ENCODE data around the gene SLC49A3. TPM values are rescaled to one million over a fixed set of nuclear protein-coding genes. Genes with fewer than 3 reads are reported as not detected.
"Not testable (repeated sequence)": the region's sequence is repeated elsewhere in the genome, so short reads cannot be mapped to it uniquely, and the experiment has no call there.

SLC49A3 gene
- total RNA-seq: 3.9 and 7.1 TPM in 2 replicates

GRCh38 chr4:688854-689681, at the start of gene SLC49A3:
TSS of gene SLC49A3 (minus strand) at chr4:689151. CDS start at chr4:689127, 24 bp downstream.
- no peak for TF ChIP-seq CTCF (IDR thresholded peaks at IDR 0.05; ENCODE audit: insufficient read depth, low read depth, low read length)
- DNase-seq (ENCODE audit: low read depth): no peak
- H3K4me3 ChIP-seq (ENCODE audit: low read depth, low read length): peak within 1 kb of the TSS; percentile 46

GRCh38 chr4:736561-736960, 47.6 kb upstream of the SLC49A3 start:
- not testable (repeated sequence) for DNase-seq (ENCODE audit: low read depth); H3K4me3 ChIP-seq (ENCODE audit: low read depth, low read length)

- no peak for DNase-seq (ENCODE audit: low read depth)
- no peak for TF ChIP-seq CTCF (IDR thresholded peaks at IDR 0.05; ENCODE audit: insufficient read depth, low read depth, low read length)
- H3K4me3 ChIP-seq (ENCODE audit: low read depth, low read length): no peak overlapping the region
Measured at GRCh38 chr4:735583-735982, 46.6 kb upstream of the SLC49A3 start.

GRCh38 chr4:734951-735350, 46.0 kb upstream of the SLC49A3 start:
- H3K4me3 ChIP-seq (ENCODE audit: low read depth, low read length): no peak overlapping the region
- TF ChIP-seq CTCF (IDR thresholded peaks at IDR 0.05; ENCODE audit: insufficient read depth, low read depth, low read length): no peak
- DNase-seq (ENCODE audit: low read depth): no peak

GRCh38 chr4:734075-734474, 45.1 kb upstream of the SLC49A3 start:
- TF ChIP-seq CTCF (IDR thresholded peaks at IDR 0.05; ENCODE audit: insufficient read depth, low read depth, low read length): no peak
- no peak overlapping the region for H3K4me3 ChIP-seq (ENCODE audit: low read depth, low read length)
- DNase-seq (ENCODE audit: low read depth): no peak

GRCh38 chr4:733631-733980, 44.7 kb upstream of the SLC49A3 start:
- DNase-seq (ENCODE audit: low read depth): no peak
- no peak overlapping the region for H3K4me3 ChIP-seq (ENCODE audit: low read depth, low read length)
- no peak for TF ChIP-seq CTCF (IDR thresholded peaks at IDR 0.05; ENCODE audit: insufficient read depth, low read depth, low read length)

GRCh38 chr4:732911-733630, 44.1 kb upstream of the SLC49A3 start:
- no peak overlapping the region for H3K4me3 ChIP-seq (ENCODE audit: low read depth, low read length)

More at GRCh38 chr4:732911-733630, 44.1 kb upstream of the SLC49A3 start:
- no peak for DNase-seq (ENCODE audit: low read depth)
- no peak for TF ChIP-seq CTCF (IDR thresholded peaks at IDR 0.05; ENCODE audit: insufficient read depth, low read depth, low read length)

Data from fibroblast of villous mesenchyme (primary cell).